Gastroesophageal sphincter (tissue), 4 donors: ENCODE measurements around the gene TSTD1. TPM values are rescaled to one million over a fixed set of nuclear protein-coding genes. Genes with fewer than 3 reads are reported as not detected.
"Not testable (repeated sequence)": the region's sequence is repeated elsewhere in the genome, so short reads cannot be mapped to it uniquely, and the experiment has no call there.

ENCODE experiments used
- ATAC-seq: fragments of 150-250 bp; one replicate; pipeline ENCODE4 v1.9.1; 2016; ENCODE audit warnings: mild to moderate bottlenecking, moderate library complexity
- H3K27ac ChIP-seq, 4 donors: fragments of 200-600 bp; sonication (generic) in 3 of 4; 1 replicate in 3 of 4; 2 replicates in 1 of 4; pipeline ENCODE4 v1.5.1; 2016 to 2019
- H3K27me3 ChIP-seq: fragments of 200-600 bp; sonication (generic); one replicate; pipeline ENCODE4 v1.5.1; 2019
- H3K36me3 ChIP-seq, 2 donors: fragments of 200-600 bp; sonication (generic); one replicate each; pipeline ENCODE4 v1.5.1; 2019; ENCODE audit warnings: control low read depth in 1 of 2
- H3K4me1 ChIP-seq, 3 donors: fragments of 200-600 bp; sonication (generic); 1 replicate in 2 of 3; 2 replicates in 1 of 3; pipeline ENCODE4 v1.5.1; 2016 to 2019; ENCODE audit warnings: control low read depth in 2 of 3
- H3K4me3 ChIP-seq, 2 donors: fragments of 200-600 bp; sonication (generic); one replicate each; pipeline ENCODE4 v1.5.1; 2019; ENCODE audit warnings: mild to moderate bottlenecking in 1 of 2, moderate library complexity in 1 of 2
- H3K9me3 ChIP-seq, 3 donors: fragments of 200-600 bp; sonication (generic); one replicate each; pipeline ENCODE4 v1.5.1; 2017 to 2019; ENCODE audit warnings: control low read depth in 2 of 3
- CTCF ChIP-seq, 4 experiments: fragments of 200-600 bp in 2 of 4; fragments of 450-650 bp in 2 of 4; sonication (generic) in 1 of 4; IDR thresholded peaks; one replicate each; pipeline ENCODE4 v1.5.1; 2017 to 2019; ENCODE audit warnings: antibody characterized with exemption in 4 of 4, mild to moderate bottlenecking in 2 of 4, moderate library complexity in 2 of 4
- EP300 ChIP-seq: sonication (generic); formaldehyde crosslinking; IDR thresholded peaks from one replicate; pipeline ENCODE4 v1.6.1; 2017; ENCODE audit warnings: antibody characterized with exemption, mild to moderate bottlenecking
- POLR2A ChIP-seq, 2 donors: fragments of 450-650 bp; IDR thresholded peaks; one replicate each; pipeline ENCODE4 v1.6.1; 2017; ENCODE audit warnings: antibody characterized with exemption in 2 of 2, mild to moderate bottlenecking in 2 of 2, moderate library complexity in 1 of 2
- POLR2AphosphoS5 ChIP-seq: sonication (generic); formaldehyde crosslinking; IDR thresholded peaks from one replicate; pipeline ENCODE4 v1.6.1; 2017; ENCODE audit warnings: antibody characterized with exemption
- whole genome bisulfite sequencing, 2 donors: methylation state at CpG; one replicate each; pipeline ENCODE4 v1.1.5; 2018; ENCODE audit warnings: low coverage in 1 of 2; 5-methylcytosine and 5-hydroxymethylcytosine counted together
- total RNA-seq, 4 donors: library from RNA; depleted of rRNA; stranded (reverse); fragments of >200 nt; gene quantifications; one replicate each; pipeline ENCODE4 v1.1.0, GENCODE V29; 2016

The TSTD1 gene
- total RNA-seq, 4 donors from 2014 or later: 18.1 to 52.1 (median 29.4) TPM

- WGBS, 2 donors: 92 to 94% methylated on average over 2 of the region's 2 CpGs
- no peak overlapping the region for H3K27ac ChIP-seq
- H3K36me3 ChIP-seq: no peaks in the 10 kb centered on the region
- no peak for TF ChIP-seq POLR2A (IDR thresholded peaks at IDR 0.05)
- no peak for TF ChIP-seq EP300
- no peak for TF ChIP-seq CTCF (IDR thresholded peaks at IDR 0.05)
- H3K9me3 ChIP-seq: no peaks in the 10 kb centered on the region
- H3K4me1 ChIP-seq: peaks cover 0 to 17% (median 7%) of the 10 kb centered on the region in 3 donors
- H3K27me3 ChIP-seq: peaks cover 41% of the 10 kb centered on the region
- no peak for ATAC-seq
- H3K4me3 ChIP-seq: no peak overlapping the region
Observed at GRCh38 chr1:161021970-161022353, 16.8 kb downstream of the TSTD1 start.

GRCh38 chr1:161021165-161021969, 17.4 kb downstream of the TSTD1 start:
- ATAC-seq: peak; percentile 89
- TF ChIP-seq POLR2A (IDR thresholded peaks at IDR 0.05) (peak in 1 of 2 donors; percentile 2), CTCF (IDR thresholded peaks at IDR 0.05) (no peak)
- Histone ChIP-seq H3K27me3 (peaks cover 41% of the 10 kb centered on the region), H3K36me3 (no peaks in the 10 kb centered on the region), H3K4me1 (peaks cover 0 to 17% (median 7%) of the 10 kb centered on the region in 3 donors), H3K27ac (peak overlapping the region in 3 of 4 donors; percentile 68 to 76 (median 74)), H3K9me3 (no peaks in the 10 kb centered on the region), H3K4me3 (peak overlapping the region; percentile 23 to 58)
- 62% methylated on average over 8 of the region's 34 CpGs; no CpG with 5 or more reads in 1 of the 2 donors for WGBS, 2 donors

GRCh38 chr1:161020509-161021164, 18.1 kb downstream of the TSTD1 start, which contains the start of gene F11R:
TSS of gene F11R (minus strand) at chr1:161021152. CDS start at chr1:161021073, 79 bp downstream.
- peaks cover 0 to 17% (median 7%) of the 10 kb centered on the region in 3 donors for H3K4me1 ChIP-seq
- H3K27ac ChIP-seq: peak within 1 kb of the TSS in 3 of 4 donors; percentile 68 to 76 (median 74)
- H3K27me3 ChIP-seq: peaks cover 41% of the 10 kb centered on the region
- peak within 1 kb of the TSS; percentile 23 to 58 for H3K4me3 ChIP-seq
- peak; percentile 58 for ATAC-seq
- TF ChIP-seq EP300 (no peak), CTCF (IDR thresholded peaks at IDR 0.05) (peak in 1 of 4 experiments; percentile 10)
- 10 to 18% methylated on average over 2 to 20 of the region's 36 CpGs for WGBS, 2 donors
- H3K36me3 ChIP-seq: no peaks in the 10 kb centered on the region
- no peaks in the 10 kb centered on the region for H3K9me3 ChIP-seq

GRCh38 chr1:161019751-161020495, 18.8 kb downstream of the TSTD1 start:
- ATAC-seq: no peak
- H3K4me1 ChIP-seq: peaks cover 0 to 17% (median 7%) of the 10 kb centered on the region in 3 donors
- 33 to 38% methylated on average over 6 to 10 of the region's 10 CpGs for WGBS, 2 donors

GRCh38 chr1:161019111-161019660, 19.6 kb downstream of the TSTD1 start:
- Histone ChIP-seq H3K27me3 (peaks cover 41% of the 10 kb centered on the region), H3K4me1 (peaks cover 0 to 17% (median 7%) of the 10 kb centered on the region in 3 donors), H3K27ac (peak overlapping the region in 1 of 4 donors; percentile 2)
- not testable (repeated sequence) for H3K4me3 ChIP-seq, ATAC-seq, H3K36me3 ChIP-seq, H3K9me3 ChIP-seq
- 81 to 91% methylated on average over 6 to 8 of the region's 15 CpGs for WGBS, 2 donors

More at GRCh38 chr1:161019751-161020495, 18.8 kb downstream of the TSTD1 start:
- no peak for TF ChIP-seq CTCF (IDR thresholded peaks at IDR 0.05)
- peak; percentile 24 for TF ChIP-seq POLR2AphosphoS5
- Histone ChIP-seq H3K36me3 (no peaks in the 10 kb centered on the region), H3K9me3 (no peaks in the 10 kb centered on the region), H3K4me3 (peak overlapping the region; percentile 23 to 58), H3K27me3 (peaks cover 41% of the 10 kb centered on the region), H3K27ac (peak overlapping the region in 3 of 4 donors; percentile 68 to 76 (median 74))
